Activated CD4-positive, alpha-beta memory T cell treated with anti-CD3 and anti-CD28 coated beads for 36 hours (primary cell): ENCODE results near the gene NTNG2. TPM values are rescaled to one million over a fixed set of nuclear protein-coding genes. Genes with fewer than 3 reads are reported as not detected.

Source experiments
- CTCF ChIA-PET: fragments of 350-600 bp; sonication (Branson Sonifier 250); formaldehyde crosslinking; loops from one replicate; lab custom pipeline; 2021; ENCODE audit warnings: antibody characterized with exemption, inconsistent platforms; lab: Charles Lee
- POLR2A ChIA-PET: fragments of 350-600 bp; sonication (Branson Sonifier 250); formaldehyde crosslinking; loops from one replicate; lab custom pipeline; 2021; ENCODE audit warnings: antibody characterized with exemption; lab: Charles Lee
- DNase-seq: peaks from one replicate; pipeline ENCODE4 v3.0.0-alpha.2; 2020
- H3K27ac Mint-ChIP-seq: one replicate; pipeline ENCODE4 v1.8.0; 2021; ENCODE audit warnings: mixed read lengths
- H3K27me3 Mint-ChIP-seq: one replicate; pipeline ENCODE4 v1.8.0; 2021; ENCODE audit warnings: mixed read lengths
- H3K36me3 Mint-ChIP-seq: one replicate; pipeline ENCODE4 v1.8.0; 2021; ENCODE audit warnings: mixed read lengths
- H3K4me1 Mint-ChIP-seq: one replicate; pipeline ENCODE4 v1.8.0; 2021; ENCODE audit warnings: low read depth, mixed read lengths
- H3K4me3 Mint-ChIP-seq: one replicate; pipeline ENCODE4 v1.8.0; 2021; ENCODE audit warnings: mild to moderate bottlenecking, mixed read lengths
- H3K9me3 Mint-ChIP-seq: one replicate; pipeline ENCODE4 v1.8.0; 2021; ENCODE audit warnings: mixed read lengths
- intact Hi-C: fragments of 100-400 bp; cut with micrococcal nuclease; formaldehyde crosslinking; loops from one replicate; pipeline ENCODE4 v1.15.1; 2023
- total RNA-seq, 2 experiments: library from RNA; stranded (reverse); gene quantifications; one replicate each; pipeline ENCODE4 v1.2.3, GENCODE V29; 2021

NTNG2 gene
- total RNA-seq, 2 experiments from 2014 or later = 0.77 to 1.4 TPM

- ChIA-PET CTCF (no interaction called here), POLR2A (interaction anchor here (0.9 kb wide), 1 partner anchor 9 kb away, joined by 3 read pairs; no protein-coding TSS in a partner anchor)
- intact Hi-C loops = no loop called here
- Mint-ChIP-seq H3K36me3 (peaks cover 32% of the 10 kb centered on the region), H3K4me1 (peaks cover 21% of the 10 kb centered on the region), H3K9me3 (no peaks in the 10 kb centered on the region), H3K27me3 (no peaks in the 10 kb centered on the region), H3K27ac (no peak overlapping the region), H3K4me3 (no peak overlapping the region)
- DNase-seq = no peak
Observed at GRCh38 chr9:132287256-132287760, 125.5 kb downstream of the NTNG2 start.

GRCh38 chr9:132288361-132288760 is 126.5 kb downstream of the NTNG2 start:
- H3K27ac Mint-ChIP-seq = peak overlapping the region; percentile 56
- ChIA-PET POLR2A (no interaction called here), CTCF (interaction anchor here (1.0 kb wide), 1 partner anchor 62 kb away, joined by 4 read pairs; no protein-coding TSS in a partner anchor)

GRCh38 chr9:132288966-132289365 is 127.1 kb downstream of the NTNG2 start:
- H3K27me3 Mint-ChIP-seq = no peaks in the 10 kb centered on the region
- intact Hi-C loops = no loop called here
- H3K9me3 Mint-ChIP-seq = no peaks in the 10 kb centered on the region
- H3K4me3 Mint-ChIP-seq = no peak overlapping the region
- POLR2A ChIA-PET = no interaction called here
- no peak for DNase-seq
- CTCF ChIA-PET = interaction anchor here (0.8 to 1.0 kb wide), 2 partner anchors 20 to 61 kb away, joined by 3 to 4 read pairs; no protein-coding TSS in a partner anchor
- H3K27ac Mint-ChIP-seq = no peak overlapping the region
- peaks cover 21% of the 10 kb centered on the region for H3K4me1 Mint-ChIP-seq
- peaks cover 21% of the 10 kb centered on the region for H3K36me3 Mint-ChIP-seq

More at GRCh38 chr9:132288361-132288760, 126.5 kb downstream of the NTNG2 start:
- Mint-ChIP-seq H3K4me3 (no peak overlapping the region), H3K9me3 (no peaks in the 10 kb centered on the region), H3K36me3 (peaks cover 24% of the 10 kb centered on the region), H3K4me1 (peaks cover 24% of the 10 kb centered on the region), H3K27me3 (no peaks in the 10 kb centered on the region)
- DNase-seq = no peak
- intact Hi-C loops = no loop called here

GRCh38 chr9:132293145-132293721 is 131.4 kb downstream of the NTNG2 start:
- ChIA-PET CTCF (interaction anchor here (0.6 kb wide), 1 partner anchor 376 kb away, joined by 3 read pairs; the partner anchor contains the start of gene DDX31), POLR2A (interaction anchor here (0.6 to 2.1 kb wide), 2 partner anchors 11 to 61 kb away, joined by 3 to 6 read pairs; partner anchors contain the start of gene SETX)
- intact Hi-C loops = no loop called here
- H3K9me3 Mint-ChIP-seq = no peaks in the 10 kb centered on the region
- H3K27ac Mint-ChIP-seq = peak overlapping the region; percentile 33
- peaks cover 36% of the 10 kb centered on the region for H3K4me1 Mint-ChIP-seq
- no peak for DNase-seq
- H3K4me3 Mint-ChIP-seq = no peak overlapping the region
- peaks cover 41% of the 10 kb centered on the region for H3K36me3 Mint-ChIP-seq
- H3K27me3 Mint-ChIP-seq = no peaks in the 10 kb centered on the region

Other genes with a start within 250 kb of the NTNG2 start
- 10 to 100 TPM; 30.1 to 32.4 TPM for gene MED27, start 82.2 kb upstream of the NTNG2 start, total RNA-seq
- 10 to 100 TPM; 41.6 to 42.3 TPM for gene SETX, start 192.9 kb downstream of the NTNG2 start, total RNA-seq
- gene TTF1, start 244.8 kb downstream of the NTNG2 start, total RNA-seq = 10 to 100 TPM; 31.0 to 33.7 TPM
- not detected for gene CFAP77, start 248.2 kb downstream of the NTNG2 start, total RNA-seq